Transverse colon (tissue), 4 donors: ENCODE results near the gene ITGA1. TPM values are rescaled to one million over a fixed set of nuclear protein-coding genes. Genes with fewer than 3 reads are reported as not detected.

Experiments
- DNase-seq: peaks from one replicate; pipeline ENCODE4 v3.0.0-alpha.2; 2019
- H3K27ac ChIP-seq, 4 donors: fragments of 200-600 bp; sonication (generic); 2 replicates each; pipeline ENCODE4 v1.5.1; 2016 to 2018; ENCODE audit warnings: inconsistent platforms in 4 of 4
- H3K27me3 ChIP-seq: fragments of 200-600 bp; sonication (generic); 2 replicates; pipeline ENCODE4 v1.5.1; 2017; ENCODE audit warnings: inconsistent platforms
- H3K36me3 ChIP-seq, 4 donors: fragments of 200-600 bp; sonication (generic); 2 replicates each; pipeline ENCODE4 v1.5.1; 2017 to 2019; ENCODE audit warnings: inconsistent platforms in 4 of 4
- H3K4me1 ChIP-seq, 4 donors: fragments of 200-600 bp; sonication (generic); 2 replicates each; pipeline ENCODE4 v1.5.1; 2017 to 2020; ENCODE audit warnings: inconsistent platforms in 4 of 4
- H3K4me3 ChIP-seq, 4 donors: fragments of 200-600 bp; sonication (generic); 1 replicate in 1 of 4; 2 replicates in 3 of 4; pipeline versions ENCODE4 v1.5.1 to v1.6.1; 2017 to 2019; ENCODE audit warnings: inconsistent platforms in 4 of 4
- H3K9me3 ChIP-seq, 2 donors: fragments of 200-600 bp; sonication (generic); 2 replicates each; pipeline ENCODE4 v1.5.1; 2017 to 2019; ENCODE audit warnings: inconsistent platforms in 2 of 2
- EP300 ChIP-seq: sonication (generic); formaldehyde crosslinking; IDR thresholded peaks from one replicate; pipeline ENCODE4 v1.6.1; 2017; ENCODE audit warnings: antibody characterized with exemption, low read depth
- POLR2A ChIP-seq: fragments of 450-650 bp; IDR thresholded peaks from one replicate; pipeline ENCODE4 v1.6.1; 2016; ENCODE audit warnings: antibody characterized with exemption, mild to moderate bottlenecking, moderate library complexity
- POLR2AphosphoS5 ChIP-seq, 3 donors: sonication (generic); formaldehyde crosslinking; IDR thresholded peaks; one replicate each; pipeline ENCODE4 v1.6.1; 2016; ENCODE audit warnings: antibody characterized with exemption in 3 of 3
- WGBS, 2 donors: methylation state at CpG; one replicate each; pipeline ENCODE4 v1.1.5; 2018; ENCODE audit warnings: low coverage in 1 of 2; 5-methylcytosine and 5-hydroxymethylcytosine counted together
- in situ Hi-C, 4 donors: fragments of 200-750 bp; cut with MboI; loops; one replicate each; pipeline versions ENCODE4 v1.15.0 to v1.15.1; 2017; ENCODE audit warnings: low sequenced_read_pairs in 3 of 4, low pct_ligation_motif_present in 1 of 4, low pct_unique_long_range_greater_than_20kb in 1 of 4
- intact Hi-C: fragments of 100-400 bp; cut with DNase I; formaldehyde crosslinking; loops from one replicate; pipeline ENCODE4 v1.15.1; 2023; ENCODE audit warnings: low total_unique reads
- total RNA-seq, 4 donors: library from RNA; depleted of rRNA; stranded (reverse); fragments of >200 nt; gene quantifications; one replicate each; pipeline ENCODE4 v1.1.0, GENCODE V29; 2016
- TF ChIP-seq, protein P1 (sequence below), 5 experiments: fragments of 200-600 bp in 3 of 5; fragments of 450-650 bp in 2 of 5; sonication (generic) in 3 of 5; IDR thresholded peaks; 1 replicate in 2 of 5; 2 replicates in 3 of 5; pipeline ENCODE4 v1.5.1; 2016 to 2017; ENCODE audit warnings: antibody characterized with exemption in 5 of 5, inconsistent platforms in 3 of 5, mild to moderate bottlenecking in 2 of 5, moderate library complexity in 1 of 5

Gene ITGA1
- total RNA-seq, 4 donors from 2014 or later, result 42.6 to 83.2 (median 48.0) TPM

DNA sequence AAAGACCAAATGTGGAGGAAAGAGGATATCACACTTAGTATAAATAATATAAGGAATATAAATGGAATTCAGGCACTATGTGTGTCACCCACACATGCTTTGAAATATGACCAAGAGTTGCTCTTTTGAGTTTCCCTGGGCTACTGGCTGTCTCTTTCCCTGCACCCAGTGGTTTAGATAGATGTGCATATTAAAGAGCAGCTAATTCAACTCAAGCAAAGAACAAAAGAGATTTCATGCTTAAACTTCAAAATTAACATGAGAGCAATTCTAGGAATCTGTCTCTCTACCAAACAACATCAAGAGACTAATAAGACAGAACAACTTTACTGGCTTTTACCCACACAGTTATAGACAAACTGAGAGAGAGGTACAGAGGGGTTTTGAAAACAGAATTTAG, 38.0 kb upstream of the ITGA1 start:
- no peaks in the 10 kb centered on the region for H3K9me3 ChIP-seq
- intact Hi-C loops (no loop called here), in situ Hi-C loops (no loop called here)
- H3K36me3 ChIP-seq, result no peaks in the 10 kb centered on the region
- H3K27ac ChIP-seq, result no peak overlapping the region
- DNase-seq, result no peak
- H3K27me3 ChIP-seq, result no peaks in the 10 kb centered on the region
- TF ChIP-seq EP300, result no peak
- TF ChIP-seq, protein P1, sequence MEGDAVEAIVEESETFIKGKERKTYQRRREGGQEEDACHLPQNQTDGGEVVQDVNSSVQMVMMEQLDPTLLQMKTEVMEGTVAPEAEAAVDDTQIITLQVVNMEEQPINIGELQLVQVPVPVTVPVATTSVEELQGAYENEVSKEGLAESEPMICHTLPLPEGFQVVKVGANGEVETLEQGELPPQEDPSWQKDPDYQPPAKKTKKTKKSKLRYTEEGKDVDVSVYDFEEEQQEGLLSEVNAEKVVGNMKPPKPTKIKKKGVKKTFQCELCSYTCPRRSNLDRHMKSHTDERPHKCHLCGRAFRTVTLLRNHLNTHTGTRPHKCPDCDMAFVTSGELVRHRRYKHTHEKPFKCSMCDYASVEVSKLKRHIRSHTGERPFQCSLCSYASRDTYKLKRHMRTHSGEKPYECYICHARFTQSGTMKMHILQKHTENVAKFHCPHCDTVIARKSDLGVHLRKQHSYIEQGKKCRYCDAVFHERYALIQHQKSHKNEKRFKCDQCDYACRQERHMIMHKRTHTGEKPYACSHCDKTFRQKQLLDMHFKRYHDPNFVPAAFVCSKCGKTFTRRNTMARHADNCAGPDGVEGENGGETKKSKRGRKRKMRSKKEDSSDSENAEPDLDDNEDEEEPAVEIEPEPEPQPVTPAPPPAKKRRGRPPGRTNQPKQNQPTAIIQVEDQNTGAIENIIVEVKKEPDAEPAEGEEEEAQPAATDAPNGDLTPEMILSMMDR (IDR thresholded peaks at IDR 0.05), result no peak
- no peak for TF ChIP-seq POLR2AphosphoS5 (IDR thresholded peaks at IDR 0.05)
- TF ChIP-seq POLR2A, result no peak
- no peak overlapping the region for H3K4me3 ChIP-seq
- no peaks in the 10 kb centered on the region for H3K4me1 ChIP-seq

DNA sequence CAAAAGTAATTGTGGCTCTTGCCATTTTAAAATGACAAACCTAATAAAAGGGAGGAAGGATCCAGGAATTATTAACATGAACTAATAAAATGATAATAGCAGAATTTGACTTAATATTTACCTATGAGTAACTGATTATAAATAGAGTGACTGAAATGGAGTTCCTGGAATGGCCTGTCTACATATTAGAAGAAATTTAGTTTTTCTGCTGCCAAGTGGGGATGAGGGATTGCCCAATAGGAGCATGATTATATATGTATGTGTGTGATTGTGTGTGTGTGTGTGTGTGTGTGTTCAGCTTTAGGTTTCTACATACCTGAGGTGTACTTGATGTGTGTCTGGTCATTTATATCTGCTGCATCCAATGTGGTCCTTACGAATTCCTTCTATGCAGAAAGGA, 36.6 kb upstream of the ITGA1 start:
- Histone ChIP-seq H3K27me3 (no peaks in the 10 kb centered on the region), H3K36me3 (no peaks in the 10 kb centered on the region), H3K4me3 (no peak overlapping the region), H3K9me3 (no peaks in the 10 kb centered on the region), H3K4me1 (no peaks in the 10 kb centered on the region), H3K27ac (no peak overlapping the region)
- 85 to 100% methylated on average over 1 of the region's 1 CpG for WGBS, 2 donors
- in situ Hi-C loops (no loop called here), intact Hi-C loops (no loop called here)
- no peak for DNase-seq
- TF ChIP-seq EP300 (no peak), POLR2A (no peak)

DNA sequence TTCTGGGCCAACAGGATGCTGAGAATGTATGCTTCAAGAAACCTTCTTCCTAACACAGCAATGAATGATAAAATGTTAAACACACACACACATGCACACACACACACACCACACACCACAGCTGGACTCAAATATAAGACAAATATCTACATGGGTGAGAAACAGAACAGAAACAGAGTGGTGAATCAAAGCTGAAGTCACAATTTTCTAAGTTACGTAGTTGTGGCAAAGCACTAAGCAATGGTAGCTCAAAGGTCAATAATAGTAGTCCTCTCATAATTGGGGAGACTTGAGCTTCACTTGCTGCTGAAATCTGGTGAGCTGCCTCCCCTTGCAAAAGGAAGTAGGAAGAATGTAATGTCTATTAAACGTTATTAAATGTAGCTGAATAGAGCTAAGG, 33.7 kb upstream of the ITGA1 start:
- H3K9me3 ChIP-seq, result no peaks in the 10 kb centered on the region

DNA sequence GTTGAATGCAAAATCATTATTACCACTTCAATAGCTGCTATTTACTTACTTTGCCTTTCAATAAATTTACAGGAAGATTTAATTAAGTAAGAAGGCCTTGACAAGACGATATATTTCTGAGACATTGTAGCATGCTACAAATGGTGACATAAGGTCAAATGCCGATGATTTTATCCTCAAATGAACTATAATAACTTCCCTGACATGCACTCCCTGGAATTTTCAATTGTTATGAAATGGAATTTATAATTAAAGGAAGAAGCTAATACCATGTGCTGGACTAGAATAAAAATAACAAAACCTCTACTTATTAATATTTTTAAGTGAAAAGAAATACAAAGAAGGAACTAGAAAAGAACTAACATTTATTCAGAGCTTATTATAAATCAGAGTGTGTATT, 30.2 kb upstream of the ITGA1 start:
- no peak for DNase-seq
- intact Hi-C loops (no loop called here), in situ Hi-C loops (no loop called here)
- Histone ChIP-seq H3K36me3 (no peaks in the 10 kb centered on the region), H3K4me1 (no peaks in the 10 kb centered on the region), H3K27ac (no peak overlapping the region), H3K27me3 (no peaks in the 10 kb centered on the region), H3K9me3 (no peaks in the 10 kb centered on the region), H3K4me3 (no peak overlapping the region)
- WGBS, 2 donors, result 73 to 78% methylated on average over 2 of the region's 2 CpGs
- TF ChIP-seq EP300 (no peak), POLR2AphosphoS5 (IDR thresholded peaks at IDR 0.05) (no peak)

More for the DNA sequence above, 33.7 kb upstream of the ITGA1 start:
- TF ChIP-seq POLR2AphosphoS5 (IDR thresholded peaks at IDR 0.05), result no peak
- TF ChIP-seq, protein P1 (IDR thresholded peaks at IDR 0.05), result no peak
- TF ChIP-seq EP300, result no peak
- no peak for TF ChIP-seq POLR2A
- DNase-seq, result no peak
- WGBS, 2 donors, result 56 to 76% methylated on average over 2 of the region's 2 CpGs
- intact Hi-C loops, result no loop called here
- H3K4me3 ChIP-seq, result no peak overlapping the region
- H3K4me1 ChIP-seq, result no peaks in the 10 kb centered on the region
- in situ Hi-C loops, result no loop called here
- no peaks in the 10 kb centered on the region for H3K27me3 ChIP-seq
- H3K36me3 ChIP-seq, result no peaks in the 10 kb centered on the region
- H3K27ac ChIP-seq, result no peak overlapping the region

DNA sequence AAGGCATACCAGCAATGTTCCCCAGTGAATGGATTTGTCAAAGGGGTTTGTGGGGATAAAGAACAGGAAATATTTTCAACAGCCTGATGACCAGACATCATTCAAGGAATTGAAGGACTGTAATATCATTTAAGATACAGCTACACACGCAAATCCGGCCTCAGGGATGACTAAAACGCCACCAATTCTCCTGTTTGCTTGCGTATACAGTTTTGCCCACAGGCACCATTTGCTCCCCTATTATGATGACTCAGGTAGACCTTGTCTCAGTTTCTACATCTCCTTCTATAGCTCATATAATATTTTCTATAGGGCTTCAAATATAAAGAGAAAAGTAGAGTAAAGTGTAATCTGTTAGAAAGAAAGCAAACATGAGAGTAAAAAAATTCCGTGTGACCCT, 29.7 kb upstream of the ITGA1 start:
- Histone ChIP-seq H3K9me3 (no peaks in the 10 kb centered on the region), H3K36me3 (no peaks in the 10 kb centered on the region), H3K27me3 (no peaks in the 10 kb centered on the region), H3K4me1 (no peaks in the 10 kb centered on the region), H3K4me3 (no peak overlapping the region), H3K27ac (no peak overlapping the region)
- no peak for TF ChIP-seq POLR2A
- no peak for TF ChIP-seq POLR2AphosphoS5 (IDR thresholded peaks at IDR 0.05)
- TF ChIP-seq EP300, result no peak
- TF ChIP-seq, protein P1 (IDR thresholded peaks at IDR 0.05), result no peak
- DNase-seq, result no peak
- intact Hi-C loops, result no loop called here
- in situ Hi-C loops, result no loop called here
- WGBS, 2 donors, result 88 to 96% methylated on average over 5 of the region's 5 CpGs
